Activated T-cell treated with anti-CD3 and anti-CD28 coated beads, Interleukin-2, amount 50 U/mL, for 72 hours (primary cell): ENCODE results near the gene UPK3B. TPM values are rescaled to one million over a fixed set of nuclear protein-coding genes. Genes with fewer than 3 reads are reported as not detected.
"Not testable (repeated sequence)": the region's sequence is repeated elsewhere in the genome, so short reads cannot be mapped to it uniquely, and the experiment has no call there.

ENCODE experiments used
- ATAC-seq, 2 donors: fragments of 150-1000 bp; cut with Tn5 transposase; replicated peaks in 1 of 2; 2 replicates each; pipeline ENCODE4 v1.10.0; 2021; ENCODE audit warnings: moderate library complexity in 2 of 2, mild to moderate bottlenecking in 1 of 2
- DNase-seq, 2 donors: peaks; one replicate each; pipeline ENCODE4 v3.0.0; 2021 to 2022; ENCODE audit warnings: mixed read lengths in 1 of 2
- H3K27ac Mint-ChIP-seq: one replicate; pipeline ENCODE4 v1.8.0; 2022; ENCODE audit warnings: mild to moderate bottlenecking, moderate library complexity, mixed read lengths
- H3K27me3 Mint-ChIP-seq: one replicate; pipeline ENCODE4 v1.8.0; 2022; ENCODE audit warnings: low read depth, mixed read lengths
- H3K36me3 Mint-ChIP-seq, 2 donors: one replicate each; pipeline ENCODE4 v1.8.0; 2022; ENCODE audit warnings: mixed read lengths in 2 of 2, mild to moderate bottlenecking in 1 of 2; ENCODE audit not compliant: insufficient read depth in 2 of 2
- H3K4me1 Mint-ChIP-seq: one replicate; pipeline ENCODE4 v1.8.0; 2022; ENCODE audit warnings: low read depth, mixed read lengths
- H3K4me3 Mint-ChIP-seq, 2 donors: one replicate each; pipeline ENCODE4 v1.8.0; 2022; ENCODE audit warnings: mild to moderate bottlenecking in 2 of 2, mixed read lengths in 2 of 2, moderate library complexity in 2 of 2
- H3K9me3 Mint-ChIP-seq, 2 donors: one replicate each; pipeline ENCODE4 v1.8.0; 2022; ENCODE audit warnings: mixed read lengths in 2 of 2
- total RNA-seq, 2 donors: library from RNA; stranded (reverse); gene quantifications; one replicate each; pipeline ENCODE4 v1.2.3, GENCODE V29; 2022

UPK3B gene
- total RNA-seq, 2 donors from 2014 or later: 3.2 to 3.3 TPM

DNA sequence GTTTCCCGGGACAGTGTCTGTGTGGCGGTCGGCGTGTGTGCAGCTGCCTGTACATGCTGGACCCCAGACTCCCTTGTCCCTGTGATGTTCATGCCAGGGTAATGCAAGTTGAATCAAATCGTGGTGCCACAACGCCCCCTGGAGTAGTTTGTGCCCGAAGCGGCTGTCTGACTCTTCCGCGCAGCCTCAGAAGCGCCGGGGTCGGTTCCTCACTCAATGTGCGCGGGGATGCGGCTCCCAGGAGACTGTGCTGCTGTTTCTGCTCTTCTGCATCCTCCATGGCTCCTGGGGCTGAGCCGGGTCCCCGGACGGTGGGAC, 10.5 kb upstream of the UPK3B start:
- not testable (repeated sequence) for H3K9me3 Mint-ChIP-seq, H3K27me3 Mint-ChIP-seq, H3K4me1 Mint-ChIP-seq, H3K27ac Mint-ChIP-seq, H3K36me3 Mint-ChIP-seq, H3K4me3 Mint-ChIP-seq, DNase-seq
- peak in 1 of 2 donors; percentile 74 for ATAC-seq

- not testable (repeated sequence) for DNase-seq, H3K27ac Mint-ChIP-seq
Observed at GRCh38 chr7:76502224-76502623, 8.1 kb upstream of the UPK3B start.

GRCh38 chr7:76502836-76503235, 7.5 kb upstream of the UPK3B start:
- not testable (repeated sequence) for H3K27me3 Mint-ChIP-seq, H3K9me3 Mint-ChIP-seq, H3K4me1 Mint-ChIP-seq, DNase-seq, ATAC-seq, H3K27ac Mint-ChIP-seq, H3K4me3 Mint-ChIP-seq, H3K36me3 Mint-ChIP-seq

More at GRCh38 chr7:76502224-76502623, 8.1 kb upstream of the UPK3B start:
- not testable (repeated sequence) for H3K4me1 Mint-ChIP-seq, H3K4me3 Mint-ChIP-seq, H3K27me3 Mint-ChIP-seq, H3K36me3 Mint-ChIP-seq, ATAC-seq, H3K9me3 Mint-ChIP-seq

- not testable (repeated sequence) for DNase-seq, H3K27ac Mint-ChIP-seq, H3K4me3 Mint-ChIP-seq, H3K4me1 Mint-ChIP-seq, H3K36me3 Mint-ChIP-seq, ATAC-seq, H3K9me3 Mint-ChIP-seq, H3K27me3 Mint-ChIP-seq
Observed at GRCh38 chr7:76503244-76503643, 7.1 kb upstream of the UPK3B start.

DNA sequence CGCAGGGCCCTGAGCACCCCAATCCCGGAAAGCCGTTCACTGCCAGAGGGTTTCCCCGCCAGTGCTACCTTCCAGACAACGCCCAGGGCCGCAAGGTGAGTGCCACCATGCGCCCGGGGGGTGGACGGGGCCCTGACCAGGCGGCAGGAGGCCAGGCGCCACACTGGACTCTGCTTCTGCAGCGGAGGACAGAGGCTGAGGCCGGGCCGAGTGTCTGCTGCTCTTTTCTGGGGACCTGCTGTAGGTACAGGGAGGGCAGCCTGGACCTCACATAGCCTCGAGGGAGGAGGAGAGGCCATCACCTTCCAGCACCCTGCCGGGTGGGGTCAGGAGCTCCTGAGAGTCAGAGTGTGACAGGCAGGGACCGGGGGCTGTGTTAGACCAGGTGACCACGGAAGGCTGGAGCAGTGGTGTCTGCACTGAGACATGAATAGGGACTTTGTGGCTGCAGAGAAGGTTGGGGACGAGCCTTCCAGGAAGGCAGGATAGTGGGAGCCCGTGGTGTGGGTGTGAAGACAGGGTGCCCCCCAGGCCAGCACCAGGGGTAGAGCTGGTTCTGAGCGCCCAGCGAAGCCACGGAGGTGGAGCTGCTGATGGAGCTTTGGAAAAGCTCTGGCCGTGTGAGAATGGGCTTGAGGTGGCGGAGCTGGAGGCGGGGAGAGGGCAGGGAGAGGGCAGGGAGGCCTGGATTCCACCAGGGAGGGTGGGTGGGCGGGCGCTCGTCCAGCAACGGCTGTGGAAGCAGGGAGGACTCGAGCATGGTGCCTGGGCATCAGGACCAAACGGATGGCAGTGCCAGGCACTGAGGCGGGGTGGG, 5.8 kb upstream of the UPK3B start:
- H3K9me3 Mint-ChIP-seq, H3K36me3 Mint-ChIP-seq, H3K27ac Mint-ChIP-seq, H3K4me1 Mint-ChIP-seq, DNase-seq, H3K4me3 Mint-ChIP-seq, H3K27me3 Mint-ChIP-seq: not testable (repeated sequence)
- peak in 1 of 2 donors; percentile 10 for ATAC-seq

GRCh38 chr7:76505168-76506080, 4.9 kb upstream of the UPK3B start:
- no peak for ATAC-seq

GRCh38 chr7:76506081-76506440, 4.3 kb upstream of the UPK3B start:
- H3K9me3 Mint-ChIP-seq: no peaks in the 10 kb centered on the region
- H3K4me3 Mint-ChIP-seq: no peak overlapping the region
- ATAC-seq (no peak), DNase-seq (no peak)
- no peaks in the 10 kb centered on the region for H3K27me3 Mint-ChIP-seq
- H3K27ac Mint-ChIP-seq: no peak overlapping the region
- no peaks in the 10 kb centered on the region for H3K4me1 Mint-ChIP-seq
- H3K36me3 Mint-ChIP-seq: peaks cover 0 to 2% of the 10 kb centered on the region in 2 donors

More at GRCh38 chr7:76505168-76506080, 4.9 kb upstream of the UPK3B start:
- H3K4me1 Mint-ChIP-seq: no peaks in the 10 kb centered on the region
- no peak overlapping the region for H3K4me3 Mint-ChIP-seq
- no peaks in the 10 kb centered on the region for H3K27me3 Mint-ChIP-seq
- no peak overlapping the region for H3K27ac Mint-ChIP-seq
- no peaks in the 10 kb centered on the region for H3K9me3 Mint-ChIP-seq
- H3K36me3 Mint-ChIP-seq: peaks cover 0 to 2% of the 10 kb centered on the region in 2 donors
- no peak for DNase-seq

GRCh38 chr7:76506643-76507042, 3.7 kb upstream of the UPK3B start:
- H3K9me3 Mint-ChIP-seq, ATAC-seq, H3K36me3 Mint-ChIP-seq, H3K27me3 Mint-ChIP-seq, H3K4me3 Mint-ChIP-seq, H3K4me1 Mint-ChIP-seq, DNase-seq, H3K27ac Mint-ChIP-seq: not testable (repeated sequence)

- Mint-ChIP-seq H3K4me3 (no peak overlapping the region), H3K4me1 (no peaks in the 10 kb centered on the region), H3K9me3 (no peaks in the 10 kb centered on the region), H3K27ac (no peak overlapping the region), H3K27me3 (no peaks in the 10 kb centered on the region), H3K36me3 (peaks cover 0 to 2% of the 10 kb centered on the region in 2 donors)
- ATAC-seq (no peak), DNase-seq (no peak)
Observed at GRCh38 chr7:76507723-76508406, 2.5 kb upstream of the UPK3B start.

GRCh38 chr7:76511200-76511910, 1.0 kb downstream of the UPK3B start:
- H3K4me3 Mint-ChIP-seq, H3K27me3 Mint-ChIP-seq, H3K9me3 Mint-ChIP-seq: not testable (repeated sequence)

GRCh38 chr7:76511911-76512885, 1.8 kb downstream of the UPK3B start:
- DNase-seq, H3K9me3 Mint-ChIP-seq, H3K4me1 Mint-ChIP-seq, H3K36me3 Mint-ChIP-seq, H3K27ac Mint-ChIP-seq, H3K27me3 Mint-ChIP-seq, H3K4me3 Mint-ChIP-seq: not testable (repeated sequence)
- ATAC-seq: peak in 1 of 2 donors; percentile 5

More at GRCh38 chr7:76511200-76511910, 1.0 kb downstream of the UPK3B start:
- ATAC-seq, H3K4me1 Mint-ChIP-seq, H3K36me3 Mint-ChIP-seq, DNase-seq, H3K27ac Mint-ChIP-seq: not testable (repeated sequence)
